K562 (cell line): ENCODE data around the gene DAAM1. TPM values are rescaled to one million over a fixed set of nuclear protein-coding genes. Genes with fewer than 3 reads are reported as not detected.

Source experiments
- ATAC-seq: fragments of 200-7000 bp; cut with Tn5 transposase; 3 replicates; pipeline ENCODE4 v1.9.1; 2020; ENCODE audit warnings: moderate library complexity
- BruUV-seq: library from RNA; stranded (reverse); fragments of 400-500 nt; replicated peaks from 2 replicates; lab custom pipeline; 2021; lab: Mats Ljungman, UMichigan
- CTCF ChIA-PET: fragments of 300-600 bp; formaldehyde crosslinking; extraction: SDS; loops from one replicate; lab custom pipeline; 2021; ENCODE audit warnings: low intra/inter-chr PET ratio; lab: Yijun Ruan, JAX
- POLR2A ChIA-PET: fragments of 300-600, 350-650 bp; sonication (Branson Sonifier 250); formaldehyde crosslinking; extraction: SDS; loops from one replicate; lab custom pipeline; 2021; ENCODE audit warnings: antibody characterized with exemption, inconsistent platforms; lab: Yijun Ruan, JAX
- DNase-seq, 4 experiments: peaks; one replicate each; pipeline versions ENCODE4 v3.0.0 to v3.0.0-alpha.2; 2011 to 2018; ENCODE audit warnings: low spot score in 3 of 4, mixed read lengths in 3 of 4; ENCODE audit errors: extremely low read depth in 1 of 4
- FAIRE-seq: peaks from 2 replicates; lab custom pipeline; 2011; peaks lifted over from hg19 to GRCh38; lab: Jason Lieb, UNC
- H2AFZ ChIP-seq: 2 replicates; pipeline ENCODE4 v1.6.0; 2011; ENCODE audit warnings: low read depth, low read length, control low read depth, inconsistent platforms
- H3K27ac ChIP-seq: fragments of 200-600 bp; 3 replicates; pipeline ENCODE4 v1.8.0; 2011; ENCODE audit warnings: low read depth, mild to moderate bottlenecking, control low read depth, inconsistent platforms, low read length, moderate library complexity, mixed read lengths; ENCODE audit errors: extremely low read depth
- H3K27me3 ChIP-seq, 2 experiments: fragments of 300-600 bp in 1 of 2; 2 replicates in 1 of 2; 3 replicates in 1 of 2; pipeline versions ENCODE4 v1.6.0 to v1.8.0; 2011; ENCODE audit warnings: inconsistent platforms in 2 of 2, low read length in 2 of 2, mild to moderate bottlenecking in 1 of 2, mixed read lengths in 1 of 2, moderate library complexity in 1 of 2; ENCODE audit not compliant: control insufficient read depth in 2 of 2, insufficient read depth in 2 of 2
- H3K36me3 ChIP-seq: fragments of 300-600 bp; 3 replicates; pipeline ENCODE4 v1.8.0; 2011; ENCODE audit warnings: mild to moderate bottlenecking, low read length, inconsistent platforms; ENCODE audit not compliant: control insufficient read depth, insufficient read depth
- H3K4me1 ChIP-seq, 2 experiments: fragments of 200-600 bp in 1 of 2; replicated peaks in 1 of 2; 2 replicates in 1 of 2; 3 replicates in 1 of 2; pipeline versions ENCODE4 v1.5.1 to v1.8.0; 2011; ENCODE audit warnings: inconsistent platforms in 2 of 2, low read length in 2 of 2, mild to moderate bottlenecking in 1 of 2, mixed read lengths in 1 of 2, moderate library complexity in 1 of 2; ENCODE audit not compliant: control insufficient read depth in 2 of 2, insufficient read depth in 2 of 2
- H3K4me2 ChIP-seq: 2 replicates; pipeline ENCODE4 v1.6.1; 2011; ENCODE audit warnings: low read length, control low read depth, inconsistent platforms, mixed read lengths; ENCODE audit not compliant: insufficient read depth
- H3K4me3 ChIP-seq: fragments of 200-600 bp; sonication (generic), shearing (Covaris generic); 2 replicates; pipeline ENCODE4 v1.5.1; 2016; ENCODE audit warnings: control low read depth, inconsistent platforms
- H3K79me2 ChIP-seq: fragments of 200-600 bp; 3 replicates; pipeline ENCODE4 v1.8.0; 2011; ENCODE audit warnings: low read length, inconsistent platforms; ENCODE audit not compliant: control insufficient read depth, insufficient read depth
- H3K9ac ChIP-seq, 2 experiments: 2 replicates each; pipeline versions ENCODE4 v1.6.0 to v1.6.1; 2011; ENCODE audit warnings: low read depth in 2 of 2, low read length in 2 of 2, control low read depth in 1 of 2, inconsistent platforms in 1 of 2, mild to moderate bottlenecking in 1 of 2, mixed read lengths in 1 of 2; ENCODE audit not compliant: insufficient read depth in 1 of 2
- H3K9me1 ChIP-seq: one replicate; pipeline ENCODE4 v1.6.0; 2011; ENCODE audit warnings: inconsistent platforms, mild to moderate bottlenecking, low read length, moderate library complexity; ENCODE audit not compliant: control insufficient read depth, insufficient read depth
- H3K9me3 ChIP-seq: replicated peaks from 2 replicates; pipeline ENCODE4 v1.5.1; 2011; ENCODE audit warnings: low read depth, low read length, inconsistent platforms; ENCODE audit not compliant: control insufficient read depth, insufficient read depth
- H4K20me1 ChIP-seq: replicated peaks from 2 replicates; pipeline ENCODE4 v1.6.1; 2011; ENCODE audit warnings: low read length, inconsistent platforms, mixed read lengths; ENCODE audit not compliant: control insufficient read depth, insufficient read depth
- BRD4 ChIP-seq: fragments of 200-600 bp; sonication (generic); IDR thresholded peaks from 2 replicates; pipeline ENCODE4 v1.6.1; 2017; ENCODE audit warnings: inconsistent platforms
- CCAR2 ChIP-seq: fragments of 200-400 bp; formaldehyde crosslinking; IDR thresholded peaks from 2 replicates; pipeline ENCODE4 v1.6.1; 2017; ENCODE audit warnings: mild to moderate bottlenecking, low read depth, low read length
- DACH1 ChIP-seq: fragments of 450-650 bp; IDR thresholded peaks from 2 replicates; pipeline ENCODE4 v1.6.1; 2018; ENCODE audit not compliant: partially characterized antibody
- DLX4 ChIP-seq: fragments of 250-450 bp; sonication (Bioruptor Pico); IDR thresholded peaks from 2 replicates; pipeline ENCODE4 v1.6.1; 2021; ENCODE audit warnings: mild to moderate bottlenecking
- HDAC2 ChIP-seq: fragments of 450-650 bp; IDR thresholded peaks from 2 replicates; pipeline ENCODE4 v1.6.1; 2016; ENCODE audit warnings: mild to moderate bottlenecking
- NFRKB ChIP-seq: fragments of 450-650 bp; IDR thresholded peaks from 2 replicates; pipeline ENCODE4 v1.6.1; 2016; ENCODE audit warnings: low read depth
- PHF8 ChIP-seq: fragments of 200-600 bp; sonication (generic); IDR thresholded peaks from 2 replicates; pipeline ENCODE4 v1.6.1; 2012; ENCODE audit warnings: mixed run types, mild to moderate bottlenecking, inconsistent platforms, low read length, moderate library complexity, borderline replicate concordance
- RFX1 ChIP-seq: fragments of 450-650 bp; IDR thresholded peaks from 2 replicates; pipeline ENCODE4 v1.6.1; 2016; ENCODE audit warnings: mild to moderate bottlenecking, moderate library complexity
- SNAPC5 ChIP-seq: fragments of 250-450 bp; sonication (Bioruptor Pico); IDR thresholded peaks from 2 replicates; pipeline ENCODE4 v1.8.0; 2021; ENCODE audit warnings: moderate library complexity, mild to moderate bottlenecking, inconsistent platforms
- TAL1 ChIP-seq: fragments of 450-650 bp; IDR thresholded peaks from 2 replicates; pipeline ENCODE4 v1.6.1; 2016; ENCODE audit warnings: mild to moderate bottlenecking
- ZC3H4 ChIP-seq: sonication (generic); formaldehyde crosslinking; IDR thresholded peaks from 2 replicates; pipeline ENCODE4 v1.9.0; 2021; ENCODE audit warnings: missing genetic modification reagents, borderline replicate concordance
- ZNF318 ChIP-seq, 2 experiments: fragments of 450-650 bp; IDR thresholded peaks; 2 replicates each; pipeline ENCODE4 v1.6.1; 2016; ENCODE audit warnings: mild to moderate bottlenecking in 2 of 2, borderline replicate concordance in 1 of 2, low read depth in 1 of 2, moderate library complexity in 1 of 2
- ZNF699 ChIP-seq: fragments of 250-450 bp; sonication (Bioruptor Pico); IDR thresholded peaks from 2 replicates; pipeline ENCODE4 v1.8.0; 2021; ENCODE audit warnings: mild to moderate bottlenecking, moderate library complexity; ENCODE audit not compliant: insufficient replicate concordance
- WGBS: fragments of 100-300 bp; shearing (Covaris generic); methylation state at CpG from one replicate; pipeline ENCODE4 v1.1.6; 2016; ENCODE audit warnings: low coverage, mixed read lengths; ENCODE audit not compliant: insufficient coverage; ENCODE audit errors: missing lambda C conversion rate; 5-methylcytosine and 5-hydroxymethylcytosine counted together
- in situ Hi-C: fragments of 300-500 bp; cut with MboI; formaldehyde crosslinking; loops from 4 replicates; pipeline ENCODE4 v1.15.0; 2018; ENCODE audit warnings: inconsistent platforms, mixed read lengths
- intact Hi-C: fragments of 100-400 bp; cut with micrococcal nuclease; formaldehyde crosslinking; loops from 2 replicates; pipeline ENCODE4 v1.14.2; 2022
- polyA plus RNA-seq, 8 experiments: library from polyadenylated mRNA; depleted of rRNA in 4 of 8; stranded (reverse) in 5 of 8; unstranded in 3 of 8; fragments of >200 nt; fragmentation: Nextera tagmentation in 2 of 8; fragmentation: Illumina TruSeq in 1 of 8; extraction: Ambion mirVana in 2 of 8; extraction: Trizol in 1 of 8; gene quantifications; 2 replicates each; pipeline versions ENCODE4 v1.2.1 to v1.2.3, GENCODE V29; 2011 to 2014; ENCODE audit warnings: inconsistent platforms in 1 of 8, missing spikeins in 1 of 8
- total RNA-seq, 7 experiments: library from RNA; depleted of rRNA in 6 of 7; stranded (reverse); fragments of >200 nt in 6 of 7; fragmentation: Illumina TruSeq in 2 of 7; extraction: Trizol in 2 of 7; gene quantifications; 2 replicates each; pipeline versions ENCODE4 v1.2.1 to v1.2.3, GENCODE V29; 2011 to 2021; ENCODE audit warnings: low replicate concordance in 1 of 7

Gene DAAM1
- total and polyA plus RNA-seq, 9 of the 15 experiments (the other 6 are each of a cell fraction or from before 2014, with no cell fraction given) = 3.6 to 11.6 (median 6.7) TPM

- TF ChIP-seq DACH1 (peak; percentile 20), CCAR2 (no peak), RFX1 (peak; percentile 93), HDAC2 (no peak)
- TF ChIP-seq, all 486 proteins: peak for 9
Measured at GRCh38 chr14:59189786-59190368, 1.4 kb downstream of the DAAM1 start (continued).

- no TSS peak for BruUV-seq
- H3K27ac ChIP-seq = no peak overlapping the region
- H3K79me2 ChIP-seq = peaks cover 27% of the 10 kb centered on the region
- H3K4me3 ChIP-seq = peak overlapping the region; percentile 91; the same call in 1 of the 2 replicates
- ATAC-seq (no peak), FAIRE-seq (peak; percentile 37), DNase-seq (peak in 3 of 4 experiments; percentile 6 to 32 (median 9))
- no peak overlapping the region for H2AFZ ChIP-seq
- peak overlapping the region; percentile 87 for H3K4me2 ChIP-seq
- no peaks in the 10 kb centered on the region for H3K27me3 ChIP-seq
- ChIA-PET CTCF (no interaction called here), POLR2A (interaction anchor here (0.7 to 1.1 kb wide), 3 partner anchors 10 to 46 kb away, joined by 3 to 4 read pairs (median 3); no protein-coding TSS in a partner anchor)
- H3K9ac ChIP-seq = no peak overlapping the region; a peak in 1 of 4 replicates
- H3K9me3 ChIP-seq = no peaks in the 10 kb centered on the region
- in situ Hi-C loops (no loop called here), intact Hi-C loops (no loop called here)
- no peaks in the 10 kb centered on the region for H3K36me3 ChIP-seq
- peaks cover 13% of the 10 kb centered on the region; the same call in 1 of the 2 replicates for H4K20me1 ChIP-seq
- no peaks in the 10 kb centered on the region for H3K9me1 ChIP-seq
- H3K4me1 ChIP-seq = peaks cover 11 to 16% of the 10 kb centered on the region in 2 experiments; a peak in 4 of 5 replicates
- 13% methylated on average over 4 of the region's 6 CpGs for WGBS
- TF ChIP-seq SNAPC5 (CRISPR knock-in tag) (no peak), ZNF699 (CRISPR knock-in tag) (no peak), DLX4 (no peak), TAL1 (no peak), PHF8 (no peak), NFRKB (no peak), ZC3H4 (CRISPR knock-in tag) (no peak), ZNF318 (IDR thresholded peaks at IDR 0.05; ENCODE audit: borderline replicate concordance in 1 of 2, low read depth in 1 of 2) (no peak), BRD4 (no peak)
Measured at GRCh38 chr14:59190372-59190771, 1.9 kb downstream of the DAAM1 start.
